ENCODE data around the gene RACK1.
A peak's percentile ranks its signal among the peaks of the same experiment; 100 is the strongest.

RACK1 gene

DNA sequence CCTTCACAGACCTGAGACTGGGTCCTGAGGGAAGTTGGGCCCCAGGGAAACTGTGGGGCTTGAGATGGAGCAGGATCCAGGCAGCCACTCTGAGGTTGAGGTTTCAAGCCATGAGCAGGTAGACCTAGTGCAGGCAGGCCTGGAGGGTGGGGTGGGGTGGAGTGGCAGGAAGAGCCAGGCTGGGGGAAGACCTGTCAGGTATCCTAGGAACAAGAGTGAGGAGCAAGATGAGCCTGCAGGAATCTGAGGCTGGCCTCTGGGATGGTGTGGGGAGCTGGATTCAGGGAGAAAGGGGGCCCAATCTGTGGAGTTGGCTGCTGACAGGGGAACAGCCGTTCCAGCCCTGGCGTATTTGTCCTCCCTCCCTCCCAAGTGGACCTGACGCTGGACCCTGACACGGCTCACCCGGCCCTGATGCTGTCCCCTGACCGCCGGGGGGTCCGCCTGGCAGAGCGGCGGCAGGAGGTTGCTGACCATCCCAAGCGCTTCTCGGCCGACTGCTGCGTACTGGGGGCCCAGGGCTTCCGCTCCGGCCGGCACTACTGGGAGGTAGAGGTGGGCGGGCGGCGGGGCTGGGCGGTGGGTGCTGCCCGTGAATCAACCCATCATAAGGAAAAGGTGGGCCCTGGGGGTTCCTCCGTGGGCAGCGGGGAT, 9.8 kb downstream of the RACK1 start:
- Histone ChIP-seq H3K27ac (ENCODE audit: low read length) (no peak overlapping the region), H3K27me3 (ENCODE audit: control insufficient read depth, insufficient read depth, low read length) (peaks cover 1% of the 10 kb centered on the region; the same call in 1 of the 2 replicates), H3K4me3 (ENCODE audit: low read length) (no peak overlapping the region), H3K4me1 (ENCODE audit: control insufficient read depth, insufficient read depth, low read length) (no peaks in the 10 kb centered on the region), H3K36me3 (ENCODE audit: control insufficient read depth, insufficient read depth, low read length) (peaks cover 48% of the 10 kb centered on the region), H3K9me3 (ENCODE audit: control insufficient read depth, insufficient read depth, low read length) (no peaks in the 10 kb centered on the region)
- no CpG with 5 or more reads among the region's 24 CpGs for WGBS (ENCODE audit: insufficient coverage, insufficient read length)
- DNase-seq (ENCODE audit: low read depth, low spot score), result no peak

DNA sequence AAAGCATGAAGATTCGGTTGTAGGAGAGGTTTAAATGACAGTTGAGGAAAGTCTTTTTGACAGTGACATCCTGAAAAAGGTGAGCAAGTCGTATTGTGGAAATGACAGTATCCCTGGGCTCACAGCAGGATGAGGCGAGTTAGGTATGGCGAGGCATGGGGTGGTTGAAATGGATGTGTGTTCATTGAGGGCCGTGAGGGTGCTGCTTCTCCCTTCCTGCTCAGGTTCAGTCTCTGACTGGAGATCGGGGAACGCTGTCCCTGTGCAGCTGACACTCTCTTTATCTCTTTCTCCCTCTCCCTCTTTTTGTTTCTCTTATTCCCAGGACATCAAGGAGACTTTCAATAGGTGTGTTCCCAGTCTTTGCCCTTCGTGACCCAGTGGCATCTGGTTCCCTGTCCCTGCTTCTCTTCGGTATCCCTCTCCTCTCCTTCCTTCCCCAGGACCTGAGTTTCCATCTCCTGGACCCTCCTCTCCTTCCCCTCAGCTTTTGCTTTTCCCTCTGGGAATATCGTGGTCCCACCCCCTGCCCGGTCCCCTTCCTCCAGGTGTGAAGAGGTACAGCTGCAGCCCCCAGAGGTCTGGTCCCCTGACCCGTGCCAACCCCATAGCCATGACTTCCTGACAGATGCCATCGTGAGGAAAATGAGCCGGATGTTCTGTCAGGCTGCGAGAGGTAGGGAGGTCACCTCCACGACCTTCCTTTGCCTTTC, 10.5 kb downstream of the RACK1 start:
- no peaks in the 10 kb centered on the region for H3K9me3 ChIP-seq (ENCODE audit: control insufficient read depth, insufficient read depth, low read length)
- H3K36me3 ChIP-seq (ENCODE audit: control insufficient read depth, insufficient read depth, low read length), result peaks cover 41% of the 10 kb centered on the region
- H3K27me3 ChIP-seq (ENCODE audit: control insufficient read depth, insufficient read depth, low read length), result peaks cover 1% of the 10 kb centered on the region; the same call in 1 of the 2 replicates
- DNase-seq (ENCODE audit: low read depth, low spot score), result no peak
- 100% methylated on average over 1 of the region's 16 CpGs for WGBS (ENCODE audit: insufficient coverage, insufficient read length)
- H3K27ac ChIP-seq (ENCODE audit: low read length), result no peak overlapping the region
- no peaks in the 10 kb centered on the region for H3K4me1 ChIP-seq (ENCODE audit: control insufficient read depth, insufficient read depth, low read length)
- H3K4me3 ChIP-seq (ENCODE audit: low read length), result no peak overlapping the region

DNA sequence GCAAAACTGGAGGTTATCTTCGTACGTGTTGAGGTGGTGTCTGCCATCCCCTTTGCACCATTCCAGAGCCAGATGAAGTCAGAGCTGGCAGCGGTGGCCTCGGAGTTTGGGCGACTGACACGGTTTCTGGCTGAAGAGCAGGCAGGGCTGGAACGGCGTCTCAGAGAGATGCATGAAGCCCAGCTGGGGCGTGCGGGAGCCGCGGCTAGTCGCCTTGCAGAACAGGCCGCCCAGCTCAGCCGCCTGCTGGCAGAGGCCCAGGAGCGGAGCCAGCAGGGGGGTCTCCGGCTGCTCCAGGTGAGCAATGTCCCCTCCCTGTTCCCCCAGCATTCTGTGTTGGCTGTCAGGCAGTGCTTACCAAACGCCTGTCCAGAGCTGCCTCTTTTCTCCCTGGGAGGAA, 11.1 kb downstream of the RACK1 start:
- WGBS (ENCODE audit: insufficient coverage, insufficient read length), result no CpG with 5 or more reads among the region's 18 CpGs
- Histone ChIP-seq H3K27ac (ENCODE audit: low read length) (no peak overlapping the region), H3K4me1 (ENCODE audit: control insufficient read depth, insufficient read depth, low read length) (no peaks in the 10 kb centered on the region), H3K9me3 (ENCODE audit: control insufficient read depth, insufficient read depth, low read length) (no peaks in the 10 kb centered on the region), H3K36me3 (ENCODE audit: control insufficient read depth, insufficient read depth, low read length) (peaks cover 34% of the 10 kb centered on the region), H3K27me3 (ENCODE audit: control insufficient read depth, insufficient read depth, low read length) (peaks cover 1% of the 10 kb centered on the region; the same call in 1 of the 2 replicates), H3K4me3 (ENCODE audit: low read length) (no peak overlapping the region)
- no peak for DNase-seq (ENCODE audit: low read depth, low spot score)

DNA sequence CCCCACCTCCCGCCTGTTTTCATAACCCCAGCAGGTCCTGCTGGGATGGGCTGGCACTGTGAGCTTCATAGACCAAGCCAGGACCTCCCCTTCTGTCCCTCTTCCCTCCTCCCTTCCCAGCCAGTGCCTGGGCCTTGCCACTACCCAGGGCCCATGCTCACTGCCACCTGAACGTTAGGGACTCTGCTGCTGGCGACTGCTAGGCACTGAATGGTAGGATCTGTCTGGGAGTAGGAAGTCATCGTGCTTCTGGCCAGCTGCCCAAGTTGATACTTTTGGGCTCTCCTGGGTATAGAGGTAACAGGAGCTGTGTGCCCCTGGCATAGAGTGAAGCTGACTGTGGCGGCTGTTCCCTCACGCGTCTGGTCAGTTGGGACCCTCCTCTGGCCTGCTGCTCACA, 12.3 kb downstream of the RACK1 start:
- Histone ChIP-seq H3K4me1 (ENCODE audit: control insufficient read depth, insufficient read depth, low read length) (no peaks in the 10 kb centered on the region), H3K9me3 (ENCODE audit: control insufficient read depth, insufficient read depth, low read length) (no peaks in the 10 kb centered on the region), H3K4me3 (ENCODE audit: low read length) (no peak overlapping the region), H3K27ac (ENCODE audit: low read length) (no peak overlapping the region), H3K27me3 (ENCODE audit: control insufficient read depth, insufficient read depth, low read length) (peaks cover 1% of the 10 kb centered on the region; the same call in 1 of the 2 replicates), H3K36me3 (ENCODE audit: control insufficient read depth, insufficient read depth, low read length) (peaks cover 24% of the 10 kb centered on the region)
- no peak for DNase-seq (ENCODE audit: low read depth, low spot score)
- WGBS (ENCODE audit: insufficient coverage, insufficient read length), result no CpG with 5 or more reads among the region's 7 CpGs

DNA sequence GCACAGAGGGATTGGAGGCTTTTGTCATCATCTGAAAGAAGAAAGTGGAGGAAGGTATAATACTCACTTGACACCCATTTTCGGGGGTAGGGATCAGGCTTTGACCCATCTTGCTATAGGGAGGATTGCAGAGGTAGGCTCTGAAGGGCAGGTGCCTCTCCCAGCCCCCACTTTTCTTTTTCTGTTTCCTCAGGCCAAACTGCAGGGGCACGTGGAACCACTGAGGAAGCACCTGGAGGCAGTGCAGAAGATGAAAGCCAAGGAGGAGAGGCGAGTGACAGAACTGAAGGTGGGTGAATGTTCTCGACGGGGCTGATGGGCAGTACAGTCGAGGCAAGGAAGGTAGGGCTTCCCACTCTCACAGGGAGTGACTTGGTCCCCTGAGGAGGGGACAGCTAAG, 13.2 kb downstream of the RACK1 start:
- H3K36me3 ChIP-seq (ENCODE audit: control insufficient read depth, insufficient read depth, low read length), result peaks cover 17% of the 10 kb centered on the region

DNA sequence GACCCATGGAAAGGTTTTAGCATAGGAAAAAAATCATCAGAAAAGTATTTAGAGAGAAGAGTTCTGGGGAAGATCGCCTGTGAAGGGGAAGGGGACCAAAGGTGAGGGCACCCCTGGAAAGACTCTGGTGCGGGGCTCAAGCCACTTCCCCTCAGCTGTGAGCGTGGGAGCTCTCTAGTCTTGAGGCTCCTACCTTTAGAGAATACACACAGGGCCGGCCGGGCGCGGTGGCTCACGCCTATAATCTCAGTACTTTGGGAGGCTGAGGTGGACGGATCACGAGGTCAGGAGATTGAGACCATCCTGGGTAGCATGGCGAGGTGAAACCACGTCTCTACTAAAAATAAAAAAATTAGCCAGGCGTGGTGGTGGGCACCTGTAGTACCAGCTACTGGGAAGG, 13.7 kb downstream of the RACK1 start:
- Histone ChIP-seq H3K36me3 (ENCODE audit: control insufficient read depth, insufficient read depth, low read length) (peaks cover 14% of the 10 kb centered on the region), H3K4me1 (ENCODE audit: control insufficient read depth, insufficient read depth, low read length) (no peaks in the 10 kb centered on the region), H3K27ac (ENCODE audit: low read length) (no peak overlapping the region), H3K9me3 (ENCODE audit: control insufficient read depth, insufficient read depth, low read length) (no peaks in the 10 kb centered on the region), H3K27me3 (ENCODE audit: control insufficient read depth, insufficient read depth, low read length) (peaks cover 1% of the 10 kb centered on the region; the same call in 1 of the 2 replicates), H3K4me3 (ENCODE audit: low read length) (no peak overlapping the region)
- no CpG with 5 or more reads among the region's 13 CpGs for WGBS (ENCODE audit: insufficient coverage, insufficient read length)
- DNase-seq (ENCODE audit: low read depth, low spot score), result no peak

More for the DNA sequence above, 13.2 kb downstream of the RACK1 start:
- Histone ChIP-seq H3K27ac (ENCODE audit: low read length) (no peak overlapping the region), H3K9me3 (ENCODE audit: control insufficient read depth, insufficient read depth, low read length) (no peaks in the 10 kb centered on the region), H3K4me1 (ENCODE audit: control insufficient read depth, insufficient read depth, low read length) (no peaks in the 10 kb centered on the region), H3K27me3 (ENCODE audit: control insufficient read depth, insufficient read depth, low read length) (peaks cover 1% of the 10 kb centered on the region; the same call in 1 of the 2 replicates), H3K4me3 (ENCODE audit: low read length) (no peak overlapping the region)
- DNase-seq (ENCODE audit: low read depth, low spot score), result no peak
- WGBS (ENCODE audit: insufficient coverage, insufficient read length), result no CpG with 5 or more reads among the region's 6 CpGs

DNA sequence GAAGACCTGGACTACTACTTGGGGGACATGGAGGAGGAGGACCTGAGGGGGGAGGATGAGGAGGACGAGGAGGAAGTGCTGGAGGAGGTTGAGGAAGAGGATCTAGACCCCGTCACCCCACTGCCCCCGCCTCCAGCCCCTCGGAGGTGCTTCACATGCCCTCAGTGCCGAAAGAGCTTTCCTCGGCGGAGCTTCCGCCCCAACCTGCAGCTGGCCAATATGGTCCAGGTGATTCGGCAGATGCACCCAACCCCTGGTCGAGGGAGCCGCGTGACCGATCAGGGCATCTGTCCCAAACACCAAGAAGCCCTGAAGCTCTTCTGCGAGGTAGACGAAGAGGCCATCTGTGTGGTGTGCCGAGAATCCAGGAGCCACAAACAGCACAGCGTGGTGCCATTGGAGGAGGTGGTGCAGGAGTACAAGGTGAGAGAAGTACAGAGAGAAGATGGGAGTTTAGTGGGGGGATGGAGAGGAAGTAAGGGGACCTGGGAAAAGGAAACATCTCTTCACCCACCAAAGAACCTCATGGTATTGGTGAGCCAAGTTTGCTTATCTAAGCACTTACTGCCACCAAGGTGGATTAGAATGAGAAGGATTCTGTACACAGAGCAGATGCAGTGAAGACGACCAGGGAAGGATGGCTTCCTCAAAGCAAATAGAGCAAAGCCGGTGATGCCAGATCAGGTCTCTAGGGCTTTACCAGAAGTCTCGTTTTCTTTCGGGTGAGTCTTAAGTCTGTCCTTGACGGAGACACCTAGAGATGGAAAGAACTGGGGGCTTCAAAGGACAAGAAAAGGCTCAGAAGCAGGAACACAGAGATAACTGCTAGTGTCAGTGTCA, 19.1 kb downstream of the RACK1 start:
- H3K9me3 ChIP-seq (ENCODE audit: control insufficient read depth, insufficient read depth, low read length), result no peaks in the 10 kb centered on the region
- H3K27me3 ChIP-seq (ENCODE audit: control insufficient read depth, insufficient read depth, low read length), result no peaks in the 10 kb centered on the region
- H3K4me1 ChIP-seq (ENCODE audit: control insufficient read depth, insufficient read depth, low read length), result peaks cover 3% of the 10 kb centered on the region
- peak overlapping the region; percentile 86; the same call in 1 of the 2 replicates for H3K4me3 ChIP-seq (ENCODE audit: low read length)
- no CpG with 5 or more reads among the region's 22 CpGs for WGBS (ENCODE audit: insufficient coverage, insufficient read length)
- H3K36me3 ChIP-seq (ENCODE audit: control insufficient read depth, insufficient read depth, low read length), result no peaks in the 10 kb centered on the region
- DNase-seq (ENCODE audit: low read depth, low spot score), result no peak
- no peak overlapping the region for H3K27ac ChIP-seq (ENCODE audit: low read length)

DNA sequence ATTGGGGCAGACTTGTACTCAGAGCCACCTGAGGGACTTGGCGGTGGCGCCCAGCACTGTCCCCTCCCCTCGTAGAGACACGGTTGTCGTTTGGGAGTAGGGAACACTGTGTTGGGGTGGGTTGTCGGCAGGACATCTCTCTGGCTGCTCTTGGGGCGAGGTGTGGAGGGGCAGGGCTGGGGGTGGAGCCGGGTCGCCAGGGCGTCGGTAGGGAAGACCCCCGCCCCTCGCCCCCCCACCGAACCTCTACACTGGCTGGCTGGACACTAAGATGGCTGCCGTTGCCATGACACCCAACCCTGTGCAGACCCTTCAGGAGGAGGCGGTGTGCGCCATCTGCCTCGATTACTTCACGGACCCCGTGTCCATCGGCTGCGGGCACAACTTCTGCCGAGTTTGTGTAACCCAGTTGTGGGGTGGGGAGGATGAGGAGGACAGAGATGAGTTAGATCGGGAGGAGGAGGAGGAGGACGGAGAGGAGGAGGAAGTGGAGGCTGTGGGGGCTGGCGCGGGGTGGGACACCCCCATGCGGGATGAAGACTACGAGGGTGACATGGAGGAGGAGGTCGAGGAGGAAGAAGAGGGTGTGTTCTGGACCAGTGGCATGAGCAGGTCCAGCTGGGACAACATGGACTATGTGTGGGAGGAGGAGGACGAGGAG, 19.8 kb downstream of the RACK1 start:
- no peaks in the 10 kb centered on the region for H3K27me3 ChIP-seq (ENCODE audit: control insufficient read depth, insufficient read depth, low read length)
- no peaks in the 10 kb centered on the region for H3K36me3 ChIP-seq (ENCODE audit: control insufficient read depth, insufficient read depth, low read length)
- H3K4me3 ChIP-seq (ENCODE audit: low read length), result peak overlapping the region; percentile 86
- no CpG with 5 or more reads among the region's 31 CpGs for WGBS (ENCODE audit: insufficient coverage, insufficient read length)
- no peaks in the 10 kb centered on the region for H3K9me3 ChIP-seq (ENCODE audit: control insufficient read depth, insufficient read depth, low read length)
- DNase-seq (ENCODE audit: low read depth, low spot score), result no peak
- no peak overlapping the region for H3K27ac ChIP-seq (ENCODE audit: low read length)
- H3K4me1 ChIP-seq (ENCODE audit: control insufficient read depth, insufficient read depth, low read length), result peaks cover 3% of the 10 kb centered on the region

DNA sequence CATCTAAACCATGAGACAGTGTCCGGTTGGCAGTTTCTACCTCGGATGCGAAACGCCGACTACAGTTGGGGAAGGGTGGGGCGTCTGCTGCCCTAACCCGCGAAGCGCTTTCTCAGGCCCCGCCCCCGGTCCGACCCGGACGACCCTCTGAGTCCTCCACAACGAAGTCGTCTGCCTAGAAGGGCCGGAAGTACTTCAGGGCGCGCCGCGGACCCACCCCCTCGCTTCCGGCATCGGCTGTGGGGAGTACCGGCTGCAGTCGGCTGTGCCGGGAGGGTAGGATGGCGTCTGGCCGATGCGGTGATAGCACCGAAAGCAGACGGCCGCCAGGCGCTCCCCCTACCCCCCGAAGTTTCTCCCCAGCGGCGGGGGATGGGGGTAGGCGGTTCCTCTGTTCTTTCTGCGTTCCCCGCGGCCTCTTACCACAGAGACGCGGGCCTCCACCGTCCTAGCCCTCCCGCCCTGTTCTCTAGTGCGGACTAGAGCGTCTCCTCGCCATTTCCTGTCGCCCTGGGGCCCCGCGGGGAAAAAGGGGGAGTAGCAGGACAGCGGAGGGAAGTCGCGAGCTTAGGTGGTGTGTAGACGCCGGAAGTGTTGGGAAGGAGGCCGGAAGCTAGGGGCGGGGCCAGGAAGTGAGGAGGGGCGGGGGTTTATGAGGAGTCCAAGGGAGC, 20.5 kb downstream of the RACK1 start, which contains the start of gene TRIM41:
TSS of gene TRIM41 (plus strand) at position 224 of the 671 bp plus-strand sequence. CDS start 719 bp downstream, outside the sequence.
- no peaks in the 10 kb centered on the region for H3K36me3 ChIP-seq (ENCODE audit: control insufficient read depth, insufficient read depth, low read length)
- H3K27ac ChIP-seq (ENCODE audit: low read length), result no peak within 1 kb of the TSS
- H3K4me1 ChIP-seq (ENCODE audit: control insufficient read depth, insufficient read depth, low read length), result peaks cover 3% of the 10 kb centered on the region
- no peaks in the 10 kb centered on the region for H3K27me3 ChIP-seq (ENCODE audit: control insufficient read depth, insufficient read depth, low read length)
- peak; percentile 94 for DNase-seq (ENCODE audit: low read depth, low spot score)
- WGBS (ENCODE audit: insufficient coverage, insufficient read length), result no CpG with 5 or more reads among the region's 59 CpGs
- no peaks in the 10 kb centered on the region for H3K9me3 ChIP-seq (ENCODE audit: control insufficient read depth, insufficient read depth, low read length)
- peak within 1 kb of the TSS; percentile 86 for H3K4me3 ChIP-seq (ENCODE audit: low read length)

All from iPS DF 6.9 (cell line).